Heart right ventricle (tissue), 16 donors: Measurements from ENCODE around the gene IL34. TPM values are rescaled to one million over a fixed set of nuclear protein-coding genes. Genes with fewer than 3 reads are reported as not detected.

Experiments used
- ATAC-seq, 8 donors: fragments of 200-7000 bp; cut with Tn5 transposase; one replicate each; pipeline ENCODE4 v1.9.1; 2020; ENCODE audit warnings: mild to moderate bottlenecking in 8 of 8, moderate library complexity in 8 of 8, moderate number of reproducible peaks in 1 of 8
- DNase-seq, 2 donors: peaks; one replicate each; pipeline ENCODE4 v3.0.0-alpha.2; 2020
- H3K27ac ChIP-seq, 10 donors: fragments of 200-600 bp; sonication (generic) in 2 of 10; one replicate each; pipeline versions ENCODE4 v1.5.0 to v1.8.0; 2020 to 2022; ENCODE audit warnings: mild to moderate bottlenecking in 3 of 10
- H3K27me3 ChIP-seq, 7 donors: fragments of 200-600 bp; one replicate each; pipeline ENCODE4 v1.8.0; 2021 to 2022; ENCODE audit warnings: mild to moderate bottlenecking in 2 of 7
- H3K36me3 ChIP-seq, 9 donors: fragments of 200-600 bp; sonication (generic) in 1 of 9; one replicate each; pipeline versions ENCODE4 v1.5.0 to v1.8.0; 2020 to 2022; ENCODE audit warnings: mild to moderate bottlenecking in 2 of 9
- H3K4me1 ChIP-seq, 9 donors: fragments of 200-600 bp; sonication (generic) in 1 of 9; one replicate each; pipeline versions ENCODE4 v1.5.0 to v1.8.0; 2020 to 2022; ENCODE audit warnings: mild to moderate bottlenecking in 4 of 9
- H3K4me3 ChIP-seq, 10 donors: fragments of 200-600 bp; sonication (generic) in 2 of 10; one replicate each; pipeline versions ENCODE4 v1.5.0 to v1.8.0; 2020 to 2022; ENCODE audit warnings: mild to moderate bottlenecking in 7 of 10, moderate library complexity in 2 of 10
- H3K9me3 ChIP-seq, 11 donors: fragments of 200-600 bp in 10 of 11; sonication (generic) in 2 of 11; one replicate each; pipeline versions ENCODE4 v1.5.0 to v1.8.0; 2013 to 2022; ENCODE audit warnings: mild to moderate bottlenecking in 2 of 11, control low read depth in 1 of 11, moderate library complexity in 1 of 11
- CTCF ChIP-seq, 9 donors: fragments of 200-600 bp; sonication (generic) in 2 of 9; IDR thresholded peaks; one replicate each; pipeline versions ENCODE4 v1.5.0 to v1.8.0; 2021 to 2022; ENCODE audit warnings: antibody characterized with exemption in 9 of 9, mild to moderate bottlenecking in 5 of 9, moderate library complexity in 1 of 9
- WGBS, 2 donors: extraction: QIAGEN DNeasy Blood & Tissue Kit; methylation state at CpG; one replicate each; pipeline ENCODE4 v1.1.7; 2013; ENCODE audit warnings: inconsistent platforms in 1 of 2; 5-methylcytosine and 5-hydroxymethylcytosine counted together
- intact Hi-C, 10 donors: fragments of 100-400 bp; cut with DNase I; formaldehyde crosslinking; loops; one replicate each; pipeline versions ENCODE4 v1.11.1 to v1.14.2; 2022
- polyA plus RNA-seq, 2 donors: library from polyadenylated mRNA; stranded (reverse); fragments of 200-250 nt; gene quantifications; one replicate each; pipeline ENCODE4 v1.2.3, GENCODE V29; 2013
- total RNA-seq, 10 donors: library from RNA; stranded (reverse); fragmentation: NEBNext Ultra II Directional in 3 of 10; extraction: Animal tissue kit (Norgen Biotek cat#: 25700) in 3 of 10; gene quantifications; one replicate each; pipeline versions ENCODE4 v1.2.1 to v1.2.4, GENCODE V29; 2021 to 2023
- donor health status: Arrhythmogenic right ventricular cardiomyopathy.
- donor health status: ischemic (EF 13 %, LVEDD 7.1; RV severe dilation, severe dysfunction).
- donor health status: healthy with polysubstance abuse.
- donor health status: DM: no; HTN: yes; CAD: no.
- donor health status: DM: no; HTN: no; CAD: no.
- donor health status: ischemic (EF 25% LVEDD 6.9; RV normal size, moderate dysfunction).
- donor health status: ischemic (EF 25% LVEDD 5.7; RV mildly dilated, moderate dysfunction).
- donor health status: healthy.
- donor health status: DM: yes; HTN: yes; CAD: no.
- donor health status: Ischemic cardiomyopathy.
- donor health status: ischemic (EF 35%, LVEDD 5.7; RV mildly dilated, moderate dysfunction).
- donor health status: nonischemic (EF 11% LVEDD 7.7; RV severe dilation, severe dysfunction).
- donor health status: DM: yes; HTN: yes; CAD: no.
- donor health status: PGD.
- donor health status: ischemic (EF 29% LVEDD 5.4; RV normal size, mild dysfunction).
- donor health status: nonischemic (EF 23%, LVEDD 6.1; RV moderate dilation, normal function).

The IL34 gene
- total and polyA plus RNA-seq, 12 donors = 0.37 to 4.4 (median 2.1) TPM

GRCh38 chr16:70692130-70692872, 45.9 kb downstream of the IL34 start:
- no peaks in the 10 kb centered on the region for H3K36me3 ChIP-seq
- no peak for TF ChIP-seq CTCF (IDR thresholded peaks at IDR 0.05)
- H3K9me3 ChIP-seq = no peaks in the 10 kb centered on the region
- DNase-seq (peak in 1 of 2 donors; percentile 25), ATAC-seq (peak in 1 of 8 donors; percentile 49)
- 49 to 62% methylated on average over 14 of the region's 14 CpGs for WGBS, 2 donors
- H3K4me3 ChIP-seq = no peak overlapping the region
- peaks cover 70 to 100% (median 99%) of the 10 kb centered on the region in 9 donors for H3K4me1 ChIP-seq
- no peaks in the 10 kb centered on the region for H3K27me3 ChIP-seq
- intact Hi-C loops = no loop called here
- H3K27ac ChIP-seq = peak overlapping the region; percentile 65 to 94 (median 84)

GRCh38 chr16:70692873-70693671, 46.7 kb downstream of the IL34 start:
- peaks cover 0 to 1% (median 0%) of the 10 kb centered on the region in 9 donors for H3K36me3 ChIP-seq
- WGBS, 2 donors = 61 to 69% methylated on average over 29 of the region's 29 CpGs
- H3K4me3 ChIP-seq = no peak overlapping the region
- H3K27ac ChIP-seq = peak overlapping the region; percentile 24 to 94 (median 84)
- no peaks in the 10 kb centered on the region for H3K27me3 ChIP-seq
- DNase-seq (peak; percentile 53 to 75), ATAC-seq (peak; percentile 31 to 59 (median 49))
- TF ChIP-seq CTCF (IDR thresholded peaks at IDR 0.05) = no peak
- no peaks in the 10 kb centered on the region for H3K9me3 ChIP-seq
- peaks cover 73 to 100% (median 99%) of the 10 kb centered on the region in 9 donors for H3K4me1 ChIP-seq
- intact Hi-C loops = no loop called here

GRCh38 chr16:70694088-70694867, 47.9 kb downstream of the IL34 start:
- Histone ChIP-seq H3K9me3 (no peaks in the 10 kb centered on the region), H3K36me3 (peaks cover 0 to 10% (median 0%) of the 10 kb centered on the region in 9 donors), H3K4me3 (no peak overlapping the region), H3K27ac (peak overlapping the region; percentile 24 to 94 (median 84)), H3K27me3 (no peaks in the 10 kb centered on the region), H3K4me1 (peaks cover 64 to 100% (median 94%) of the 10 kb centered on the region in 9 donors)
- DNase-seq (peak in 1 of 2 donors; percentile 17), ATAC-seq (peak in 1 of 8 donors; percentile 1)
- no peak for TF ChIP-seq CTCF (IDR thresholded peaks at IDR 0.05)
- intact Hi-C loops = no loop called here
- WGBS, 2 donors = 58 to 75% methylated on average over 17 of the region's 17 CpGs

GRCh38 chr16:70694868-70695218, 48.5 kb downstream of the IL34 start:
- DNase-seq (peak in 1 of 2 donors; percentile 15), ATAC-seq (no peak)
- peaks cover 0 to 10% (median 0%) of the 10 kb centered on the region in 9 donors for H3K36me3 ChIP-seq
- H3K4me1 ChIP-seq = peaks cover 59 to 99% (median 89%) of the 10 kb centered on the region in 9 donors
- H3K9me3 ChIP-seq = no peaks in the 10 kb centered on the region
- intact Hi-C loops = loop anchor here in 1 of 10 donors (5.0 kb wide), 1 partner anchor 37 kb away; no protein-coding TSS in a partner anchor
- H3K27ac ChIP-seq = peak overlapping the region; percentile 5 to 94 (median 84)
- 50 to 60% methylated on average over 4 of the region's 4 CpGs for WGBS, 2 donors
- no peak for TF ChIP-seq CTCF (IDR thresholded peaks at IDR 0.05)
- H3K4me3 ChIP-seq = no peak overlapping the region
- H3K27me3 ChIP-seq = no peaks in the 10 kb centered on the region
